ENCODE data around the gene NXNL1.

NXNL1 gene

GRCh38 chr19:17419621-17420474 is 40.9 kb downstream of the NXNL1 start, which contains the start of gene MVB12A:
Gene MVB12A (plus strand): TSS chr19:17420047. CDS start chr19:17420136, 89 bp downstream.
- DNase-seq (ENCODE audit: low spot score): peak; percentile 97

- DNase-seq (ENCODE audit: low spot score): no peak
Observed at GRCh38 chr19:17419154-17419620, 41.5 kb downstream of the NXNL1 start.

- DNase-seq (ENCODE audit: low spot score): no peak
Observed at GRCh38 chr19:17418710-17419109, 42.0 kb downstream of the NXNL1 start.

- no peak for DNase-seq (ENCODE audit: low spot score)
Observed at GRCh38 chr19:17415121-17415520, 45.6 kb downstream of the NXNL1 start.

- DNase-seq (ENCODE audit: low spot score): no peak
Observed at GRCh38 chr19:17414097-17414496, 46.6 kb downstream of the NXNL1 start.

- DNase-seq (ENCODE audit: low spot score): no peak
Observed at GRCh38 chr19:17411801-17412200, 48.9 kb downstream of the NXNL1 start.

- DNase-seq (ENCODE audit: low spot score): no peak
Observed at GRCh38 chr19:17409990-17410389, 50.7 kb downstream of the NXNL1 start.

GRCh38 chr19:17406887-17407196 is 53.9 kb downstream of the NXNL1 start:
- no peak for DNase-seq (ENCODE audit: low spot score)

GRCh38 chr19:17406046-17406886 is 54.5 kb downstream of the NXNL1 start:
- DNase-seq (ENCODE audit: low spot score): no peak

Measured in CD4-positive, alpha-beta T cell treated with Interleukin-15 for 4 hours (primary cell).